ENCODE data around the gene GFER.
A peak's percentile ranks its signal among the peaks of the same experiment; 100 is the strongest.

GFER gene

GRCh38 chr16:2023092-2024031 is 39.4 kb downstream of the GFER start:
- TF ChIP-seq TSHZ2 (CRISPR knock-in tag; IDR thresholded peaks at IDR 0.05) (no peak), ARNTL (CRISPR knock-in tag; IDR thresholded peaks at IDR 0.05; ENCODE audit: borderline replicate concordance, low read depth) (no peak), POU6F1 (CRISPR knock-in tag; IDR thresholded peaks at IDR 0.05; ENCODE audit: borderline replicate concordance, low read depth) (no peak), ZNF8 (CRISPR knock-in tag; IDR thresholded peaks at IDR 0.05) (no peak), SNAI2 (CRISPR knock-in tag; IDR thresholded peaks at IDR 0.05) (no peak), TOX (CRISPR knock-in tag; IDR thresholded peaks at IDR 0.05; ENCODE audit: borderline replicate concordance) (no peak), RARB (CRISPR knock-in tag; IDR thresholded peaks at IDR 0.05) (no peak), GLIS3 (CRISPR knock-in tag; IDR thresholded peaks at IDR 0.05) (no peak), OSR1 (CRISPR knock-in tag; IDR thresholded peaks at IDR 0.05) (no peak), ESRRG (CRISPR knock-in tag; IDR thresholded peaks at IDR 0.05) (no peak), ZNF70 (CRISPR knock-in tag; IDR thresholded peaks at IDR 0.05) (no peak), ZFP3 (CRISPR knock-in tag; IDR thresholded peaks at IDR 0.05) (no peak), TCF4 (CRISPR knock-in tag; IDR thresholded peaks at IDR 0.05; ENCODE audit: borderline replicate concordance) (no peak), PPARA (CRISPR knock-in tag; IDR thresholded peaks at IDR 0.05; ENCODE audit: borderline replicate concordance) (no peak)
- TF ChIP-seq, protein P1, sequence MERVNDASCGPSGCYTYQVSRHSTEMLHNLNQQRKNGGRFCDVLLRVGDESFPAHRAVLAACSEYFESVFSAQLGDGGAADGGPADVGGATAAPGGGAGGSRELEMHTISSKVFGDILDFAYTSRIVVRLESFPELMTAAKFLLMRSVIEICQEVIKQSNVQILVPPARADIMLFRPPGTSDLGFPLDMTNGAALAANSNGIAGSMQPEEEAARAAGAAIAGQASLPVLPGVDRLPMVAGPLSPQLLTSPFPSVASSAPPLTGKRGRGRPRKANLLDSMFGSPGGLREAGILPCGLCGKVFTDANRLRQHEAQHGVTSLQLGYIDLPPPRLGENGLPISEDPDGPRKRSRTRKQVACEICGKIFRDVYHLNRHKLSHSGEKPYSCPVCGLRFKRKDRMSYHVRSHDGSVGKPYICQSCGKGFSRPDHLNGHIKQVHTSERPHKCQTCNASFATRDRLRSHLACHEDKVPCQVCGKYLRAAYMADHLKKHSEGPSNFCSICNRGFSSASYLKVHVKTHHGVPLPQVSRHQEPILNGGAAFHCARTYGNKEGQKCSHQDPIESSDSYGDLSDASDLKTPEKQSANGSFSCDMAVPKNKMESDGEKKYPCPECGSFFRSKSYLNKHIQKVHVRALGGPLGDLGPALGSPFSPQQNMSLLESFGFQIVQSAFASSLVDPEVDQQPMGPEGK (CRISPR knock-in tag; IDR thresholded peaks at IDR 0.05; ENCODE audit: borderline replicate concordance): no peak
- TF ChIP-seq, protein P2, sequence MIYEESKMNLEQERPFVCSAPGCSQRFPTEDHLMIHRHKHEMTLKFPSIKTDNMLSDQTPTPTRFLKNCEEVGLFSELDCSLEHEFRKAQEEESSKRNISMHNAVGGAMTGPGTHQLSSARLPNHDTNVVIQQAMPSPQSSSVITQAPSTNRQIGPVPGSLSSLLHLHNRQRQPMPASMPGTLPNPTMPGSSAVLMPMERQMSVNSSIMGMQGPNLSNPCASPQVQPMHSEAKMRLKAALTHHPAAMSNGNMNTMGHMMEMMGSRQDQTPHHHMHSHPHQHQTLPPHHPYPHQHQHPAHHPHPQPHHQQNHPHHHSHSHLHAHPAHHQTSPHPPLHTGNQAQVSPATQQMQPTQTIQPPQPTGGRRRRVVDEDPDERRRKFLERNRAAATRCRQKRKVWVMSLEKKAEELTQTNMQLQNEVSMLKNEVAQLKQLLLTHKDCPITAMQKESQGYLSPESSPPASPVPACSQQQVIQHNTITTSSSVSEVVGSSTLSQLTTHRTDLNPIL (CRISPR knock-in tag; IDR thresholded peaks at IDR 0.05; ENCODE audit: low read depth): no peak
- TF ChIP-seq, protein P3, sequence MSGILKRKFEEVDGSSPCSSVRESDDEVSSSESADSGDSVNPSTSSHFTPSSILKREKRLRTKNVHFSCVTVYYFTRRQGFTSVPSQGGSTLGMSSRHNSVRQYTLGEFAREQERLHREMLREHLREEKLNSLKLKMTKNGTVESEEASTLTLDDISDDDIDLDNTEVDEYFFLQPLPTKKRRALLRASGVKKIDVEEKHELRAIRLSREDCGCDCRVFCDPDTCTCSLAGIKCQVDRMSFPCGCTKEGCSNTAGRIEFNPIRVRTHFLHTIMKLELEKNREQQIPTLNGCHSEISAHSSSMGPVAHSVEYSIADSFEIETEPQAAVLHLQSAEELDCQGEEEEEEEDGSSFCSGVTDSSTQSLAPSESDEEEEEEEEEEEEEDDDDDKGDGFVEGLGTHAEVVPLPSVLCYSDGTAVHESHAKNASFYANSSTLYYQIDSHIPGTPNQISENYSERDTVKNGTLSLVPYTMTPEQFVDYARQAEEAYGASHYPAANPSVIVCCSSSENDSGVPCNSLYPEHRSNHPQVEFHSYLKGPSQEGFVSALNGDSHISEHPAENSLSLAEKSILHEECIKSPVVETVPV (CRISPR knock-in tag; IDR thresholded peaks at IDR 0.05): no peak
- peak; percentile 82 for ATAC-seq

DNA sequence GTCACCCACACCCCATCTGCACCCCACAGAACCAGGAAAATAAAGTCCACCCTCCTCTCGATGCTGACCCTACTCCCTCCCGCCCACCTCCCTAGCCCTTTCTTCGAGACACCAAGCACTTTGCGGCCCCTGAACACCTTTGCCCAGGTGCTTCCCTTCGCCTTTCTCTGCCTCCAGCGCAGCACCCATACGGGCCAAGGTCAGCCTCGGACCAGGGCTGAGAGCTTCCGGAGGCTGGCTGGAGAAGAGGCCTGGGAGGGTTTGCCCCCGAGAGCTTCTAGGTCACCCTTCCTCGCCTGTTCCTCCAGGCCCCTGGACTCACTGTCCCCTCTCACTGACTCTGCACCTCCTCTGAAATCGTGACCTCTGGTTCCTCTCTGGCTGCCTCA is 40.0 kb downstream of the GFER start:
- ATAC-seq: no peak
- TF ChIP-seq POU6F1 (CRISPR knock-in tag; IDR thresholded peaks at IDR 0.05; ENCODE audit: borderline replicate concordance, low read depth) (no peak), ZFP3 (CRISPR knock-in tag; IDR thresholded peaks at IDR 0.05) (no peak), ZNF565 (CRISPR knock-in tag; conservative IDR thresholded peaks at IDR 0.05; ENCODE audit: low read depth) (no peak), ZNF8 (CRISPR knock-in tag; IDR thresholded peaks at IDR 0.05) (no peak), TOX (CRISPR knock-in tag; IDR thresholded peaks at IDR 0.05; ENCODE audit: borderline replicate concordance) (no peak), ZC3H10 (CRISPR knock-in tag; IDR thresholded peaks at IDR 0.05) (no peak), BACH2 (CRISPR knock-in tag; IDR thresholded peaks at IDR 0.05; ENCODE audit: borderline replicate concordance) (no peak)
- TF ChIP-seq, protein P3 (CRISPR knock-in tag; IDR thresholded peaks at IDR 0.05): no peak
- TF ChIP-seq, protein P1 (CRISPR knock-in tag; IDR thresholded peaks at IDR 0.05; ENCODE audit: borderline replicate concordance): no peak
- TF ChIP-seq, protein P2 (CRISPR knock-in tag; IDR thresholded peaks at IDR 0.05; ENCODE audit: low read depth): no peak

All from SK-N-SH treated with all-trans-retinoic acid at 6 μM for 48 hours (cell line).